Liver (tissue), 9 donors: ENCODE data around the gene HSD3B2. TPM values are rescaled to one million over a fixed set of nuclear protein-coding genes. Genes with fewer than 3 reads are reported as not detected.

Experiments used
- DNase-seq: peaks from one replicate; pipeline ENCODE4 v3.0.0-alpha.2; 2017; ENCODE audit warnings: low spot score
- H3K27ac ChIP-seq, 2 donors: one replicate each; pipeline ENCODE4 v1.7.0; 2013; ENCODE audit warnings: inconsistent platforms in 2 of 2, low read length in 2 of 2, control low read depth in 1 of 2, low read depth in 1 of 2, mild to moderate bottlenecking in 1 of 2
- H3K27me3 ChIP-seq, 4 donors: one replicate each; pipeline versions ENCODE4 v1.6.1 to v1.7.0; 2013; ENCODE audit warnings: low read length in 3 of 4, inconsistent platforms in 1 of 4, mild to moderate bottlenecking in 1 of 4, moderate library complexity in 1 of 4; ENCODE audit not compliant: control insufficient read depth in 4 of 4, insufficient read depth in 4 of 4
- H3K36me3 ChIP-seq, 4 donors: one replicate each; pipeline versions ENCODE4 v1.6.1 to v1.7.0; 2013; ENCODE audit warnings: low read length in 3 of 4, mild to moderate bottlenecking in 3 of 4, low read depth in 1 of 4, moderate library complexity in 1 of 4; ENCODE audit not compliant: control insufficient read depth in 4 of 4, insufficient read depth in 3 of 4
- H3K4me1 ChIP-seq, 4 donors: one replicate each; pipeline versions ENCODE4 v1.6.1 to v1.7.0; 2013; ENCODE audit warnings: low read length in 3 of 4, mild to moderate bottlenecking in 3 of 4, moderate library complexity in 1 of 4; ENCODE audit not compliant: control insufficient read depth in 4 of 4, insufficient read depth in 4 of 4
- H3K4me3 ChIP-seq, 3 donors: one replicate each; pipeline versions ENCODE4 v1.6.1 to v1.7.0; 2013; ENCODE audit warnings: low read length in 3 of 3, control low read depth in 1 of 3, low read depth in 1 of 3, mild to moderate bottlenecking in 1 of 3
- H3K9ac ChIP-seq, 2 donors: one replicate each; pipeline ENCODE4 v1.7.0; 2013; ENCODE audit warnings: low read length in 2 of 2, mild to moderate bottlenecking in 2 of 2, moderate library complexity in 2 of 2, control low read depth in 1 of 2, low read depth in 1 of 2
- H3K9me3 ChIP-seq, 4 donors: one replicate each; pipeline versions ENCODE4 v1.6.1 to v1.7.0; 2013; ENCODE audit warnings: low read length in 3 of 4; ENCODE audit not compliant: control insufficient read depth in 4 of 4
- CTCF ChIP-seq: fragments of 150-350 bp; IDR thresholded peaks from 2 replicates; pipeline ENCODE4 v1.5.1; 2017; ENCODE audit warnings: improper control_type of control experiment, low read depth, low read length; ENCODE audit not compliant: missing input control
- EGR1 ChIP-seq, 2 donors: IDR thresholded peaks; 2 replicates each; pipeline ENCODE4 v1.6.1; 2016 to 2018; ENCODE audit warnings: antibody characterized with exemption in 2 of 2, low read depth in 2 of 2
- FOXA1 ChIP-seq: IDR thresholded peaks from 2 replicates; pipeline ENCODE4 v1.6.1; 2016; ENCODE audit warnings: antibody characterized with exemption
- FOXA2 ChIP-seq: IDR thresholded peaks from 2 replicates; pipeline ENCODE4 v1.6.1; 2016; ENCODE audit warnings: antibody characterized with exemption
- GABPA ChIP-seq, 2 donors: IDR thresholded peaks in 1 of 2; conservative IDR thresholded peaks in 1 of 2; 2 replicates each; pipeline ENCODE4 v1.6.1; 2016; ENCODE audit warnings: antibody characterized with exemption in 2 of 2, mild to moderate bottlenecking in 1 of 2, moderate library complexity in 1 of 2
- HNF4A ChIP-seq, 2 donors: conservative IDR thresholded peaks; 2 replicates each; pipeline ENCODE4 v1.6.1; 2016; ENCODE audit warnings: antibody characterized with exemption in 2 of 2, mild to moderate bottlenecking in 2 of 2
- HNF4G ChIP-seq: IDR thresholded peaks from 2 replicates; pipeline ENCODE4 v1.6.1; 2016; ENCODE audit warnings: antibody characterized with exemption
- JUND ChIP-seq, 2 donors: IDR thresholded peaks; 2 replicates each; pipeline ENCODE4 v1.6.1; 2016; ENCODE audit warnings: antibody characterized with exemption in 2 of 2
- RAD21 ChIP-seq, 2 donors: IDR thresholded peaks; 2 replicates each; pipeline ENCODE4 v1.6.1; 2016; ENCODE audit warnings: antibody characterized with exemption in 2 of 2, mild to moderate bottlenecking in 2 of 2
- REST ChIP-seq: IDR thresholded peaks from 2 replicates; pipeline ENCODE4 v1.6.1; 2016; ENCODE audit warnings: antibody characterized with exemption, mild to moderate bottlenecking
- RXRA ChIP-seq, 2 donors: IDR thresholded peaks; 2 replicates each; pipeline ENCODE4 v1.6.1; 2017 to 2018; ENCODE audit warnings: antibody characterized with exemption in 2 of 2, mild to moderate bottlenecking in 1 of 2
- SP1 ChIP-seq: IDR thresholded peaks from 2 replicates; pipeline ENCODE4 v1.6.1; 2018; ENCODE audit warnings: antibody characterized with exemption, mild to moderate bottlenecking
- TAF1 ChIP-seq: conservative IDR thresholded peaks from 2 replicates; pipeline ENCODE4 v1.6.1; 2016; ENCODE audit warnings: antibody characterized with exemption, mild to moderate bottlenecking
- WGBS: extraction: QIAGEN DNeasy Blood & Tissue Kit; methylation state at CpG from one replicate; pipeline ENCODE4 v1.1.7; 2013; 5-methylcytosine and 5-hydroxymethylcytosine counted together
- polyA plus RNA-seq, 2 donors: library from polyadenylated mRNA; stranded (reverse) in 1 of 2; unstranded in 1 of 2; fragments of 200-250 nt in 1 of 2; fragments of >200 nt in 1 of 2; fragmentation: Nextera tagmentation in 1 of 2; extraction: Ambion mirVana in 1 of 2; gene quantifications; one replicate each; pipeline versions ENCODE4 v1.2.1 to v1.2.3, GENCODE V29; 2013 to 2015
- total RNA-seq, 2 donors: library from RNA; depleted of rRNA; stranded (reverse); fragments of >200 nt; gene quantifications; one replicate each; pipeline ENCODE4 v1.2.3, GENCODE V29; 2014
- TF ChIP-seq, protein P1 (sequence below): IDR thresholded peaks from 2 replicates; pipeline ENCODE4 v1.6.1; 2016; ENCODE audit warnings: antibody characterized with exemption
- TF ChIP-seq, protein P2 (sequence below): IDR thresholded peaks from 2 replicates; pipeline ENCODE4 v1.6.1; 2016; ENCODE audit warnings: antibody characterized with exemption
- donor health status: healthy.
- donor health status: healthy.
- donor health status: healthy.
- donor health status: healthy.
- donor health status: healthy.

The HSD3B2 gene
- total and polyA plus RNA-seq, 4 donors = 0.14 to 0.25 (median 0.18) TPM; not detected in 1

GRCh38 chr1:119442756-119443155 lies 27.8 kb downstream of the HSD3B2 start:
- Histone ChIP-seq H3K4me1 (peaks cover 5 to 18% (median 14%) of the 10 kb centered on the region in 4 donors), H3K27me3 (no peaks in the 10 kb centered on the region), H3K9ac (no peak overlapping the region), H3K27ac (no peak overlapping the region), H3K4me3 (no peak overlapping the region), H3K9me3 (no peaks in the 10 kb centered on the region), H3K36me3 (no peaks in the 10 kb centered on the region)
- no peak for DNase-seq
- no peak for TF ChIP-seq RXRA (IDR thresholded peaks at IDR 0.05)
- no peak for TF ChIP-seq FOXA2
- no peak for TF ChIP-seq HNF4G
- TF ChIP-seq RAD21 (IDR thresholded peaks at IDR 0.05) = no peak
- WGBS = 91% methylated on average over 6 of the region's 6 CpGs

GRCh38 chr1:119446321-119446720 lies 31.4 kb downstream of the HSD3B2 start:
- Histone ChIP-seq H3K9ac (no peak overlapping the region), H3K4me3 (no peak overlapping the region), H3K9me3 (no peaks in the 10 kb centered on the region), H3K4me1 (peaks cover 2 to 20% (median 15%) of the 10 kb centered on the region in 4 donors), H3K27ac (no peak overlapping the region), H3K36me3 (no peaks in the 10 kb centered on the region), H3K27me3 (no peaks in the 10 kb centered on the region)
- TF ChIP-seq, protein P1, sequence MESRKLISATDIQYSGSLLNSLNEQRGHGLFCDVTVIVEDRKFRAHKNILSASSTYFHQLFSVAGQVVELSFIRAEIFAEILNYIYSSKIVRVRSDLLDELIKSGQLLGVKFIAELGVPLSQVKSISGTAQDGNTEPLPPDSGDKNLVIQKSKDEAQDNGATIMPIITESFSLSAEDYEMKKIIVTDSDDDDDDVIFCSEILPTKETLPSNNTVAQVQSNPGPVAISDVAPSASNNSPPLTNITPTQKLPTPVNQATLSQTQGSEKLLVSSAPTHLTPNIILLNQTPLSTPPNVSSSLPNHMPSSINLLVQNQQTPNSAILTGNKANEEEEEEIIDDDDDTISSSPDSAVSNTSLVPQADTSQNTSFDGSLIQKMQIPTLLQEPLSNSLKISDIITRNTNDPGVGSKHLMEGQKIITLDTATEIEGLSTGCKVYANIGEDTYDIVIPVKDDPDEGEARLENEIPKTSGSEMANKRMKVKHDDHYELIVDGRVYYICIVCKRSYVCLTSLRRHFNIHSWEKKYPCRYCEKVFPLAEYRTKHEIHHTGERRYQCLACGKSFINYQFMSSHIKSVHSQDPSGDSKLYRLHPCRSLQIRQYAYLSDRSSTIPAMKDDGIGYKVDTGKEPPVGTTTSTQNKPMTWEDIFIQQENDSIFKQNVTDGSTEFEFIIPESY = no peak
- TF ChIP-seq GABPA (IDR thresholded peaks at IDR 0.05 in 1 of 2, conservative IDR thresholded peaks at IDR 0.05 in 1 of 2) (no peak), FOXA2 (no peak), RXRA (IDR thresholded peaks at IDR 0.05) (no peak), FOXA1 (no peak), HNF4A (conservative IDR thresholded peaks at IDR 0.05) (no peak), JUND (IDR thresholded peaks at IDR 0.05) (no peak), SP1 (no peak), CTCF (no peak), EGR1 (IDR thresholded peaks at IDR 0.05; ENCODE audit: low read depth in 2 of 2) (no peak), REST (no peak), HNF4G (no peak), TAF1 (no peak)
- TF ChIP-seq, protein P2, sequence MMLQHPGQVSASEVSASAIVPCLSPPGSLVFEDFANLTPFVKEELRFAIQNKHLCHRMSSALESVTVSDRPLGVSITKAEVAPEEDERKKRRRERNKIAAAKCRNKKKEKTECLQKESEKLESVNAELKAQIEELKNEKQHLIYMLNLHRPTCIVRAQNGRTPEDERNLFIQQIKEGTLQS = no peak
- DNase-seq = no peak
